Choroid plexus epithelial cell (primary cell): Measurements from ENCODE around the gene ABCA10.
A peak's percentile ranks its signal among the peaks of the same experiment; 100 is the strongest.

Experiments used
- DNase-seq: peaks from one replicate; pipeline ENCODE4 v3.0.0-alpha.2; 2010; ENCODE audit warnings: low read depth
- H3K4me3 ChIP-seq: 2 replicates; pipeline ENCODE4 v1.5.1; 2011; ENCODE audit warnings: low read depth, mild to moderate bottlenecking, control low read depth, low read length, moderate library complexity
- TF ChIP-seq, protein P1 (sequence below): conservative IDR thresholded peaks from 2 replicates; pipeline ENCODE4 v1.5.1; 2011; ENCODE audit warnings: low read depth, mild to moderate bottlenecking, control low read depth, inconsistent platforms, low read length, moderate library complexity

Gene ABCA10

DNA sequence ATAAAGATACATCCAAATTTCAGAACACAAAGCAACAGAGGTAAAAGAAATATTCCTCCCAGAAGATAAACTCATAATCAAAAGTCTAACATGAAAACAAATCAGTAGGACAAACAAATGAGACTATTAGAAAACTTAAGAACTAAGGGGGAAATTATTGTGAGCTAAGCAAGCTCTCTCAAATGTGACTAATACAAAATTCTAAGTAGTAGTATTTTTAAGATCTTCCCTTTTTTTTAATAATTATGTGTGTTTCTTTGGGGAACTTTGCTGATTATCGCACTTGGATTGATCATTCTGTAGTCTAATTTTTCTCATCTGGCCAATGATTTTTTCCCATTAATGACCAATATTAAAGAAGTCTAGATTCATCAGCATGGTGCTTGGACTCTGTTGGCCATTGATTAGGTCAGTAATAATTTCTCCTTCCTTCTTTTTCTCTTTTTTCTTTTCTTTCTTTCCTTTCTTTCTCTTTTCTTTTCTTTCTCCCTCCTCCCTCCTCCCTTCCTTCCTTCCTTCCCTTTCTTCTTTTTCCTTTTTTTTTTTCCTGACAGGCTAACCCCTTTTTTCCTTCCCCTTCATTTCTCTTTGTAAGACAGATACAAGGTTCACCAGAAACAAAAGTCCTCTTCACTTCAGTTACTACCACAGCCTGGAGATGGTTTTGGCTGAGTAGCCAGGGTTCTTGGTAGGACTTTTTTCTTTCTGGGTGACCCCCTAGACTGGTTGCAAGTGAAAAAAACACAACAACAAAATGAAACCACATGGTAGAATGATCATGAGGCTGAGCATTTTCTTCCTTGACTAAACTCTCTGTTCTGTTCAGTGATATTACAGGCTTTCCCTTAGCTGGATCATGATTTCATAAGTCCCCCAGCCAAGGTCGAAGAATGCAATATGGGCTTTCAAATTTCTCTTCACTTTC, 84.0 kb downstream of the ABCA10 start:
- DNase-seq = peak; percentile 5
- no peak overlapping the region for H3K4me3 ChIP-seq
- TF ChIP-seq, protein P1, sequence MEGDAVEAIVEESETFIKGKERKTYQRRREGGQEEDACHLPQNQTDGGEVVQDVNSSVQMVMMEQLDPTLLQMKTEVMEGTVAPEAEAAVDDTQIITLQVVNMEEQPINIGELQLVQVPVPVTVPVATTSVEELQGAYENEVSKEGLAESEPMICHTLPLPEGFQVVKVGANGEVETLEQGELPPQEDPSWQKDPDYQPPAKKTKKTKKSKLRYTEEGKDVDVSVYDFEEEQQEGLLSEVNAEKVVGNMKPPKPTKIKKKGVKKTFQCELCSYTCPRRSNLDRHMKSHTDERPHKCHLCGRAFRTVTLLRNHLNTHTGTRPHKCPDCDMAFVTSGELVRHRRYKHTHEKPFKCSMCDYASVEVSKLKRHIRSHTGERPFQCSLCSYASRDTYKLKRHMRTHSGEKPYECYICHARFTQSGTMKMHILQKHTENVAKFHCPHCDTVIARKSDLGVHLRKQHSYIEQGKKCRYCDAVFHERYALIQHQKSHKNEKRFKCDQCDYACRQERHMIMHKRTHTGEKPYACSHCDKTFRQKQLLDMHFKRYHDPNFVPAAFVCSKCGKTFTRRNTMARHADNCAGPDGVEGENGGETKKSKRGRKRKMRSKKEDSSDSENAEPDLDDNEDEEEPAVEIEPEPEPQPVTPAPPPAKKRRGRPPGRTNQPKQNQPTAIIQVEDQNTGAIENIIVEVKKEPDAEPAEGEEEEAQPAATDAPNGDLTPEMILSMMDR = no peak

DNA sequence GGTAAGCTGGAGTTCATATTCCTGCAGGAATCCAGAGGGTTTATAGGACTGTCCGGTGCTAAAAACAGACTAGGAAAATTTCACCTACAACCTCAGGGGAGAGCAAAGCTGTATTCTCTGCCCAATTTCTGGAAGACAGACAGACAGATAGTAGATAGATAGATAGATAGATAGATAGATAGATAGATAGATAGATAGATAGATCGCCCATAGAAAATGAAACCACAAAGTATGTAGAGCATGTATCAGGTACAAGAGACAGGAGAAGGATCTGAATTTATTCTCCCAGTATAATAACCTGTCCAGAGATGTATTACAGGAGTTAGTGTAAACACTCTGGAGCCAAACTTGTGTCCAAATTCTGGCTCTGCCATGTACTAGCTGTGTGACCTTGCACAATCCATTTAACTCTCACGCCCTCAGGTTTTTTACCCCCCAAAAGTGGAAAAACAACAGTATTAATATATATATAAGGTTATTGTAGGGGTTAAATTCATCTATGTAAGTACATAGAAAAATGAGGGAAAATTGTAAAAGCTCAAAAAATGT, 84.9 kb downstream of the ABCA10 start:
- TF ChIP-seq, protein P1 = no peak

DNA sequence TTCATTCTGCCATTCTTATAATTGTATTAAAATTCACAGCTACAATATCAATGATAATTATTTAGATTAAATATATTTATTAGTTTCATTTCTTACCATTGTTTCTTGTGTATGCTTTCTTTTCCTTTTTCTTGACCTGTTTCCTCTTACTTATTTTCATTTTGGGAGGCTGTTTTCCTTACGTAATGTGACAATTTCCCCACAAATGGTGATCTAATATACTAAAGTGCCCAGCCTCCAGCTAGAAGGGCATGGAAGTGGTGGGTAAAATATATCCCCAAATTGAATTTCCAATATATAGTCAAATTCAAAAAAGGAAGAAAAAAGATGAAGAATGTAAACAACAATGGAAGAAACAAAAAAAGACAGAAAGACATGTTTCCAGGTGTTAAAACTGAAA, 85.5 kb downstream of the ABCA10 start:
- TF ChIP-seq, protein P1 = no peak
- H3K4me3 ChIP-seq = no peak overlapping the region
- no peak for DNase-seq

More for the DNA sequence above, 84.9 kb downstream of the ABCA10 start:
- H3K4me3 ChIP-seq = no peak overlapping the region
- no peak for DNase-seq

DNA sequence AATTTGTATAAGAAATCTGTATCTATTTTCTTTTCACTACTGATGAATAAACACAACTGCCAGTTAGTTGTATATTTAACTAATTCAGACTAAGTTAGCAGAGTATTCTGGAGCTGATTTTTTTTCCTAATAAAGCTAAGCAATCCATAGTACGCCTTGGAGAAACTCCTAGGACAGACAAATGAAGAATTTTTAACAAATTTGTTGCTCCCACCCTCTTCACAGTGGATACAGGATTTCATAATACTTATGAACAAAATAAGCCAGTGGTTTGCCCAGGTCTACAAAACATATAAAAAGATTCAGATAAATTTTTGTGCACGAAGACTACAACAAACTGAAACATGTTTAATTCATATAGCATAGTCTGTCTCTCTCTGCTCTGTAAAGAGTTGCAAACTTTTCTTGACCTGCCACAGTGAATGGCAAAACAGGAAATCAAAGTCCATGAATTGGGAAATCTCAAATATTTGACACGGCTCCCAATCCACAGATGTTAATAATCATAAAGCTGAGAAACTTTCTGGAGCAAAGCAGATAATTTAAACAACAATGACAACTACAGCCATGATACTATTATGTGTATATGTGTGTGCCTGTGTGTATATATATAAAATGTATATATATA, 86.3 kb downstream of the ABCA10 start:
- TF ChIP-seq, protein P1 = no peak
- DNase-seq = peak; percentile 79
- peak overlapping the region; percentile 45 for H3K4me3 ChIP-seq

DNA sequence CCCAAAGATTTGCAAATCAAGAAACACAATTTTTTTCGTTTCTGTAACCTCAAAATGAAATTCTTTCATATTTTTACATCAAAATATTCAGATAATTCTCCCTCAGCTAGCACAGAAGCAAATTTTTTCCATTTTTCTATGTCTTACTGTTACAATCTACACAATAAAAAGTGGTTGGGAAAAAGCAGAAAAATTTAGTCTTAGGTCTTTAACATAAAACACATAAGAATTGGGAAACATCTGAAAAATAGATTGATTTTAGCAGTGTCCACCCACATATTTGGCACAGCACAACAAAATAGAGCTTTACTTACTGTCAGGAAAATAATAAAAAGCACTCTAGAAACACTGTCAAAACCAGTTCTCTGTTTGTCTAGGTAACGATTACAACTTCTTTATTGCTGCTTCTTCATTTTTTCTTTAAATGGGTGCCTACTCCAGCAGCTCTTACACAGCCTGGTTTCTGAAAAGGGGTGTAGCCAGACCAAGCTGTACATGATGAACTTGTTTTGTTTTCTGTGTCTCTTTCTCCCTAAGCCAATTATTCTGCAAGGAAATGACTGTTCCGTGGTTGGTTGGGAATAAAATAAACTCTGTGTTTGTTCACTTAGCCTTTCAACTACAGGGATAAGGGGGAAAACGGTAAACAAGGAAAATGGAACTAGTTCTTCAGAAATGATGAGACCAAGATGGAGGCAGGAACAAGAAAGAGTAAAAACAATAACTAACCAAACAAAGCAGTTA, 87.0 kb downstream of the ABCA10 start, which contains the start of gene ABCA6:
TSS of gene ABCA6 (minus strand) at position 465 of the 744 bp plus-strand sequence. CDS start 1,192 bp downstream, outside the sequence.
- TF ChIP-seq, protein P1 = no peak
- peak; percentile 88 for DNase-seq
- peak within 1 kb of the TSS; percentile 45 for H3K4me3 ChIP-seq

DNA sequence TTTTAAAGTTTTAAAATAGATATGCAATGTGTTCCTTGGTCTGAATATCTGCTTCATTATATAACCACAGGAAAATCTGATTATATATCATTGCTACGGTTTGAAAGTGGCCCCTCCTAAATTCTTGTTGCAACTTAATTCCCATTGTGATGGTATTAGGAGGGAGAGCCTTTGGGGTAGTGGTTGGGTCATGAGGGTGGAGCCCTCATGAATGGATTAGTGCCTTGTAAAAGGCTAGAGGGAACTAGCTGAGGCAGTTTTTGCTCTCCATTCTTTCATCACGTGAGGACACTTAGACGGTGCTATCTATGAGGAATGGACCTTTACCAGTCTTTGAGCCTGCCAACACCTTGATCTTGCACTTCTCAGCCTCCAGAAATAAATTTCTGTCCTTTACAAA, 94.5 kb downstream of the ABCA10 start:
- TF ChIP-seq, protein P1 = no peak
- DNase-seq = no peak
- no peak overlapping the region for H3K4me3 ChIP-seq
